Measurements from ENCODE around the gene SYNRG. TPM values are rescaled to one million over a fixed set of nuclear protein-coding genes. Genes with fewer than 3 reads are reported as not detected.

Gene SYNRG
- total RNA-seq, 1 donor from 2014 or later = 35.7 TPM

GRCh38 chr17:37605813-37606505 lies 3.3 kb downstream of the SYNRG start:
- no peak for DNase-seq (ENCODE audit: low spot score)
- intact Hi-C loops (cut with DNase I) = no loop called here

GRCh38 chr17:37605081-37605480 lies 4.1 kb downstream of the SYNRG start:
- DNase-seq (ENCODE audit: low spot score) = no peak
- intact Hi-C loops (cut with DNase I) = no loop called here

GRCh38 chr17:37604556-37604955 lies 4.7 kb downstream of the SYNRG start:
- intact Hi-C loops (cut with DNase I) = no loop called here
- no peak for DNase-seq (ENCODE audit: low spot score)

DNA sequence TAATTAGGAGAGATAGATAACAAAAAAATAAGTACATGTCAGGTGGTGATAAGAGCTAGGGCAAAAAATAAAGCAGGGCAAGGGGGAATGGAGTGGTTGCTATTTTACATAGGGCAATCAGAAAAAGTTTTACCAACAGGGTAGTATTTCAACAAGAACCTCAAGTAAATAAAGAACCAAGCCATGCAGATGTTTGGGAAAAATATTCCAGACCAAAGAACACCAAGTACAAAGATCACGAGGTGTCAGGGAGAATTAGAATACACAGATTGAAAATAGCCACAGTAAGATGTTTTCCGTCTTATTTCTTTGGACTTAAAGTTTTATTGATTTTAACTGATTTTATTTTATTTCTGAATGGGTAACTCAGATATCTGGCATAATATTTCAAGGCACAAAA lies 11.1 kb downstream of the SYNRG start:
- intact Hi-C loops (cut with DNase I) = no loop called here
- DNase-seq (ENCODE audit: low spot score) = no peak

DNA sequence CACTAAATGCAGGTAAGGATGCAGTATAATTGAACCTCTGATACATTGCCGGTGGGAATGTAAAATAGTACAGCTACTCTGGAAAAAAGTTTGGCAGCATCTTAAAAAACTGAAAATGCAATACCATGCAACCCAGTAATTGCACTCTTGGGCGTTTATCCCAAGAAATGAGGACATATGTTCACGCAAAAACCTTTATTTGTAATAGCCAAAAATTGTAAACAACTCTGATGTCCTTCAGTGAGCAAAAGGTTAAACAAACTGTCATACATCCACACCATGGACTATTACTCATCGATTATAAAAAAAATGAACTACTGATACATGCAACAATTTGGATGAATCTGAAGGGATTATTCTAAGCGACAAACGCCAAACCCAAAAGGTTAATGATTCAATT lies 16.9 kb downstream of the SYNRG start:
- no peak for DNase-seq (ENCODE audit: low spot score)
- intact Hi-C loops (cut with DNase I) = no loop called here

DNA sequence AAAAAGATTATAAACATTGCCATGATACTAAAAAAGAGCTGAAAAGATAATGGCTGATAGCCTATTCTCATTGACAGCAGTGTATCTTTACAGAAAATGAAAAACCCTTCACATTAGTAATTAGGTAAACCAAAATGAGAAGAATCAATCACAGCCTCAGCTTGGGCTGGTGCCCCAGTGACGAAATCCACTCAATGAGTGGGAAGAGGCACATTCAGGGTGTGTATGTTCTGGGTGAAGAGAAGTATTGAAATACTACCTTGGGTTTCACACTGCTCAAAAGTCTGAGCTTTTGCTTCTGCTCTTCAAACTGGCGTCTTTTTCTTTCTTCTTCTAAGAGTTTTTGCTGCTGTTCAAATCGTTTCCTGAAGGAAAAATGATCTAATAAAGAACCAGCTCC lies 24.2 kb downstream of the SYNRG start:
- no peak for DNase-seq (ENCODE audit: low spot score)
- intact Hi-C loops (cut with DNase I) = no loop called here

- intact Hi-C loops (cut with DNase I) = no loop called here
- DNase-seq (ENCODE audit: low spot score) = no peak
These were observed 32.9 kb downstream of the SYNRG start for GRCh38 chr17:37576281-37576680.

DNA sequence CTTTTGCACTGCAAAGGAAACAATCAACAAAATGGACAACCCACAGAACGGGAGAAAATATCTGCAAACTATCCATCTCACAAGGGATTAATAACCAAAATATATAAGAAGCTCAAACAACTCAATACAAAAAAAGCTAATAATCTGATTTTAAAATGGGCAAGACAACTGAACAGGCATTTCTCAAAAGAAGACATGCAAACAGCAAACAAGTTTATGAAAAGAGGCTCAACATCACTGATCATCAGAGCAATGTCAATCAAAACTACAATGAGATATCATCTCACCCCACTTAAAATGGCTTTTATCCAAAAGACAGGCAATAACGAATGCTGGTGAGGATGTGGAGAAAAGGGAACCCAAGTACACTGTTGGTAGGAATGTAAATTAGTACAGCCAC lies 34.8 kb downstream of the SYNRG start:
- intact Hi-C loops (cut with DNase I) = no loop called here
- no peak for DNase-seq (ENCODE audit: low spot score)

- no peak for DNase-seq (ENCODE audit: low spot score)
- intact Hi-C loops (cut with DNase I) = no loop called here
These were observed 37.5 kb downstream of the SYNRG start for GRCh38 chr17:37571674-37572073.

DNA sequence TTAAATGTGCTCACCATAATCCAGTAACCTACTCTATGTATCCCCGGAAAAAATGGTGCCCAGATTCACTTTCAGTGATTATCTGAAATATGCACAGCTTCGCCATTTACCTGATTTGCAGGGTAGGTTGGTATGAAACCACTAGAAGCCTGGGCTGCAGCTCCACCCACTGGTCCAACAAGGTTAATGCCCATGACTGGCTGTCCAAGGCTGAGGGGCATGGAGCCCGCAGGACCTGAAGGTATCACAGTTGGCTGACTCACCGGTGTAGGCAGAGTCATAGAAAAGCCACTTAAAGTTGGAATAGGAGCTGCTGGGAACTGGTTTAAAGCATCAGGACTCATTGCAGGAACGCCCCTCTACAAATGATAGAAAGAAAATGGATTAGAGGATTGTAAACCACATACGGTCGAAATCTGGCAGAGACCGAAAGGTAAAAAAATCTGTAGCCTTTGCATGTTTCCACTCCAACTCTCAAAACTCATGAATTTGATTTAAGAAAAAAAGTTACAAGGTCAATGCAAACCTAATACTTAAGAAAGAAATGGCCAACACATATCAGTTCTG lies 38.6 kb downstream of the SYNRG start:
- no peak for DNase-seq (ENCODE audit: low spot score)
- intact Hi-C loops (cut with DNase I) = no loop called here

GRCh38 chr17:37568350-37569053 lies 40.7 kb downstream of the SYNRG start:
- DNase-seq (ENCODE audit: low spot score) = no peak
- intact Hi-C loops (cut with DNase I) = no loop called here

DNA sequence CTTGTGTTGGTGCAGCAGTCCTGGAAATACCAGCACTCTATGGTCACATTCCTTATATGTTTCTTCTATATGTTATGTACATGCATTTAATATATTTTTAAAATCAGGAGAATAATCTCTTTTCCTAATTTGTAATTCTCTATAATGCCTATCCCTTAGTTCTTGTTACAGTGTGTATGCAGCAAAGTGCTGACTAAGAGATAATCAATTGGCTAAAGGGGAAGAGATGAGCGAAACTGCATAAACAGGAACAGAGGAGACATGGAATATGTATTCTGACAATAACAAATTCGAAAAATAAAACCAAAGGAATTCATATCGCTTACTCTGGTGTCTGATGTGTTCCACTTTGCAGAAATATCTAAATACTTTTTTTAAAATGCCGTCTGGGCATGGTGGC lies 41.7 kb downstream of the SYNRG start:
- intact Hi-C loops (cut with DNase I) = no loop called here
- DNase-seq (ENCODE audit: low spot score) = no peak

GRCh38 chr17:37567137-37567536 lies 42.1 kb downstream of the SYNRG start:
- no peak for DNase-seq (ENCODE audit: low spot score)
- intact Hi-C loops (cut with DNase I) = no loop called here

GRCh38 chr17:37564252-37564651 lies 45.0 kb downstream of the SYNRG start:
- intact Hi-C loops (cut with DNase I) = no loop called here
- no peak for DNase-seq (ENCODE audit: low spot score)

- no peak for DNase-seq (ENCODE audit: low spot score)
- intact Hi-C loops (cut with DNase I) = no loop called here
These were observed 47.0 kb downstream of the SYNRG start for GRCh38 chr17:37562016-37562745.

DNA sequence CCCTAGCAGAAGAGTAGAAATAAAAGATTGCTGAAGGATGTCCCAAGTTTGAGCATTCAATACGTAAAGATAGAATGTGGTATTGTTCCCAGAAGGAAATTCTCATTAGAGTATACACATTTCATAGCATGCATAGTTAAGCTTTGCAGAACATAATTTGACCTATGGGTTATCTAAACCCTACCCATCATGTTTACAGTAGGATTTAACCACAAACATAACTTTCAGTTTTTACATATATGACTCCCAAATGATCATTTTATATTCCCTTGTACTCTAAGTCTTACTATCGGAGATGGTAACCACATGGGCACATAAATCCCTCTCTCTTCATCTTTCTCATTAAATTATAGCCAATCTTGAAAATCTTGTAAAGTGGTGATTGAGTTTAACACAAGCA lies 50.9 kb downstream of the SYNRG start:
- no peak for DNase-seq (ENCODE audit: low spot score)
- intact Hi-C loops (cut with DNase I) = no loop called here

DNA sequence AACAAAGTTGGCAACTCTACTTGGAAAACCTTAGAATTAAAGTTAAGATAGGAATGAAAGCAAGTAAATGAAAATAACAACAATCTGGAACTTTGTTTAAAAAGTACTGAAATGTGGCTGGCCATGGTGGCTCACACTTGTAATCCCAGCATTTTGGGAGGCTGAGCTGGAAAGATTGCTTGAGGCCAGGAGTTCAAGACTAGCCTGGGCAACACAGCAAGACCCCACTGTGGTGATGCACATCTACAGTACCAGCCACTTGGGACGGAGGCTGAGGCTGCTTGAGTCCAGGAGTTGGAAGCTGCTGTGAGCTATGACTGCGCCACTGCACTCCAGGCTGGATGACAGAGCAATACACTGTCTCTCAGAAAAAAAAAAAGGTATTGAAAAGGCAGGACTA lies 51.7 kb downstream of the SYNRG start:
- DNase-seq (ENCODE audit: low spot score) = no peak
- intact Hi-C loops (cut with DNase I) = no loop called here

DNA sequence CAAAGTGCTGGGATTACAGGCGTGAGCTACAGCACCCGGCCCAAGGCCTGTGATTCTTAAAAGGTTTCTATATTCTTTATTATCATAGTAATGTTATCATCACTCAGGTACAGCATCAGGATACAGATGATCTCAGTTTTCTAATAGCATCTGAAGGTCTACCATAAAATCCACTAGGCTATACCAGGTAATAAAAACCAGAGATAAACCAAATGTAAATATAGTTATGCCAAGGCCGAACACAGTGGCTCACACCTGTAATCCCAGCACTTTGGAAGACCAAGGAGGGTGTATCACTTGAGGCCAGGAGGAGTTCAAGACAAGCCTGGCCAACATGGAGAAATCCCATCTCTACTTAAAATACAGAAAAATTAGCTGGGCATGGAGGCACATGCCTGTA lies 53.8 kb downstream of the SYNRG start:
- no peak for DNase-seq (ENCODE audit: low spot score)
- intact Hi-C loops (cut with DNase I) = no loop called here

DNA sequence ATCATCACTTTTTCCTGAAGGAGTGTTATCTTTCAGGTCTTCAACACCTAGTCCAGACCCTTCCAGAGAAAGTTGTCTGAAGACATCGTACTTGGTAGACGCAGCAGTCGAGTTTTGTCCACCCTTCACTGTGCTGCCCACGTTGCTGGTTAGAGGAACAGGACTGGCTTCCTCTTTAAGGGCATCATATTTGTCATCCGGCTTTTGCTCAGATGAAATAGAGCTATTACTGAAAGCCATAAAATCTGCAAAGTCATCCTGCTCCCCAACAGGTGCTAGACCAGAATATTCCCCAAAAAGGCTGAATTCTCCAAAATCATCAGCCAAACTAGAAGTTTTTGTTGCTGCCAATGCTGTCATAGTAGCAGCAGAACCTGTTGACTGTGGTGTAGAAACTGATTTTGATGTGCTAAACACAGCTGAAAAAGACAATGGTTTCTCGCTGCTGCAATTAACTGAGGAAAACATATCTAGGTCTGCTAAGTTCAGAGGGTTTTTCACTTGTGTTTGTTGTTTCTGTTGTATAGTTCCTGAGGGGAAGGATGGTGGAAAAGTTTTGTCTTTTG lies 55.7 kb downstream of the SYNRG start:
- intact Hi-C loops (cut with DNase I) = no loop called here

DNA sequence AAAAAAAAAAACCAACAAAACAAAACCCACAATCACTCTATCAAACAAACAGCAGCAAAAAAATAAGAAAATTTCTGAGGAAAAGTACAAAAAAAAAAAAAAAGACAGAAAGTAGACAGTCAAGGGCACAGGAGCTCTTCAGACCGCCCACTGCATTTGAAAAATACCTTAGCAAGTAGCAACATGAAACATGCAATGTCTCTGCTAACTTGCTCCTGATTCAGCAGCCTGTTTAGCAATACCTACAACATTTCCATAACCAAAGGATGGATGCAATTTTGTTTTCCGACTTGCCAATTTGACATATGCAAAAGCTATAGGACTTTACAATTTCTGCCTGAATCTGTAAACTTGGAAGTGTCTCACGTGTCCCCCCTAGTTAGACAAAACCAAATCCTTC lies 57.4 kb downstream of the SYNRG start:
- intact Hi-C loops (cut with DNase I) = no loop called here
- DNase-seq (ENCODE audit: low spot score) = no peak

More for the DNA sequence above, 55.7 kb downstream of the SYNRG start:
- DNase-seq (ENCODE audit: low spot score) = no peak

All from cardiac septum (tissue), 1 donor.